ENCODE data around the gene PLA2G6. TPM values are rescaled to one million over a fixed set of nuclear protein-coding genes. Genes with fewer than 3 reads are reported as not detected.

PLA2G6 gene
- total RNA-seq, 6 experiments from 2014 or later, result 8.1 to 32.9 (median 19.8) TPM

DNA sequence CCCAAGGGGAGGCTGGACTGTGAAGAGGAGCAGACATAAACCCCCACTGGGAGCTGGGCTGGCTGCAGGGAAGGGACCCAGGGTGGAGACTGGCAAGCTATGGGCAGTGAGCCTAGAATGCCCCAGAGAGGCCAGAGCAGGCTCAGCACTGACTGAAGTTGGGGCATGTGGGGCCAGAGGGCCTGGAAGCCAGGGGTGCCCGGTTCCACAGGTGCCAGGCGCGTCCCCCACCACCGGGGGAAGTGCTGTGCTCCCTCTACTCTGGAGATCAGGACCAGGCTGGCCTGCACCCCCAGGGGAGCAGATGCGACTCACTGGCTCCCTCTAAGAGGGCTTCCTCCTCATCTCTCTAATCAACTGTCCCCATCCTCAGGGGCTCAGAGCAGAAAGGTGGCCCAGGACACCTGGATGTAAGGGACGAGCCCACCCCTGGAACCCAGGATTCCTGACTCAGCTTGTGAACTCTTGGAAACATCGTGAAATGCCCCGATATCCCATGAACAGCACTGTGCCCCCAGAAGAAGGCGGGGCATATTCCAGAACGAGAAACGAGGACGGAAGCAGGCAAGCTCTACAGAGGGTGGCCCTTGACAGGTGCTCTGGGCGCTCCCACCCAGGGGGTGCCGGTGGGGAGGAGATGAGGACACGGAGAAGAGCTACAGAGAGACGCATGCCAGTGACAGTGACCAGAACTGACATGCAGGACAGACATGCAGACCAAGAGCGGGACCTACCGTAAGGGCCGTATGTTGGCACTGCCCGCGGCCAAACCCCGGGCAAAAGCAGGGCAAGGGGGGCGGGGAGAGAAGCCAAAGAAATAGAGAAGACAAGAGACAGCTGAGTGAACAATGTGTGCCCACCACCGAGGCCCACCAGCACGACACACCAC, 40.5 kb upstream of the PLA2G6 start:
- no peak overlapping the region for H3K27ac ChIP-seq
- H3K4me3 ChIP-seq, result no peak overlapping the region
- intact Hi-C loops (cut with DNase I), result loop anchor here in 1 of 2 donors (10.0 kb wide), 1 partner anchor 57 kb away; no protein-coding TSS in a partner anchor
- DNase-seq, result no peak
- peaks cover 0 to 6% (median 0%) of the 10 kb centered on the region in 4 donors for H3K36me3 ChIP-seq
- no peak for TF ChIP-seq POLR2A (IDR thresholded peaks at IDR 0.05)
- TF ChIP-seq, protein P1, sequence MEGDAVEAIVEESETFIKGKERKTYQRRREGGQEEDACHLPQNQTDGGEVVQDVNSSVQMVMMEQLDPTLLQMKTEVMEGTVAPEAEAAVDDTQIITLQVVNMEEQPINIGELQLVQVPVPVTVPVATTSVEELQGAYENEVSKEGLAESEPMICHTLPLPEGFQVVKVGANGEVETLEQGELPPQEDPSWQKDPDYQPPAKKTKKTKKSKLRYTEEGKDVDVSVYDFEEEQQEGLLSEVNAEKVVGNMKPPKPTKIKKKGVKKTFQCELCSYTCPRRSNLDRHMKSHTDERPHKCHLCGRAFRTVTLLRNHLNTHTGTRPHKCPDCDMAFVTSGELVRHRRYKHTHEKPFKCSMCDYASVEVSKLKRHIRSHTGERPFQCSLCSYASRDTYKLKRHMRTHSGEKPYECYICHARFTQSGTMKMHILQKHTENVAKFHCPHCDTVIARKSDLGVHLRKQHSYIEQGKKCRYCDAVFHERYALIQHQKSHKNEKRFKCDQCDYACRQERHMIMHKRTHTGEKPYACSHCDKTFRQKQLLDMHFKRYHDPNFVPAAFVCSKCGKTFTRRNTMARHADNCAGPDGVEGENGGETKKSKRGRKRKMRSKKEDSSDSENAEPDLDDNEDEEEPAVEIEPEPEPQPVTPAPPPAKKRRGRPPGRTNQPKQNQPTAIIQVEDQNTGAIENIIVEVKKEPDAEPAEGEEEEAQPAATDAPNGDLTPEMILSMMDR (IDR thresholded peaks at IDR 0.05), result no peak
- peaks cover 0 to 14% (median 0%) of the 10 kb centered on the region in 4 donors for H3K4me1 ChIP-seq
- 100% methylated on average over 1 of the region's 25 CpGs for WGBS (ENCODE audit: insufficient coverage, low coverage, low lambda C conversion rate, missing lambda C conversion rate)
- H3K27me3 ChIP-seq, result no peaks in the 10 kb centered on the region
- ATAC-seq, result no peak
- no peaks in the 10 kb centered on the region for H3K9me3 ChIP-seq

DNA sequence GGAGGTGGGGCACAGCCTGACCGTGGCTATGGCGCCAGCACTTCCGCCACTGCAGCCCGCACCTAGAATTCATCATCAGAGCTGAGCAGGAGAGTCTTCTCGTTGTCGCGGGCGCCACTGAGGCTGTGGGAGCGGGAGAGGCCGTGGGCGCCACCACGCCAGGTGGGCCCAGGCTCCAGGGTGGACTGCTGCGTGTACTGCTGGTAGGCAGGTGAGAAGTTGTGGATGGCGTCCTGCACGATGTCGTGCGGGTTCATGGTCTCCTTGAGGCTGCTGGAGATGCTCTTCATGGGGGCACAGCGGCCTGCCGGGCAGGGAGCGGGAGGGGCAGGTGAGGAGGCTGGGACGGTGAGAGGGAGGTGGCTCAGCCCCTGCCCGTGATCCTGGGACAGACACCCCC, 39.8 kb upstream of the PLA2G6 start:
- ATAC-seq (no peak), DNase-seq (no peak)
- Histone ChIP-seq H3K9me3 (no peaks in the 10 kb centered on the region), H3K4me3 (no peak overlapping the region), H3K36me3 (peaks cover 0 to 6% (median 0%) of the 10 kb centered on the region in 4 donors), H3K27me3 (no peaks in the 10 kb centered on the region), H3K27ac (no peak overlapping the region), H3K4me1 (peaks cover 0 to 14% (median 0%) of the 10 kb centered on the region in 4 donors)
- intact Hi-C loops (cut with DNase I), result loop anchor here in 1 of 2 donors (10.0 kb wide), 1 partner anchor 57 kb away; no protein-coding TSS in a partner anchor
- 100% methylated on average over 6 of the region's 22 CpGs for WGBS (ENCODE audit: insufficient coverage, low coverage, low lambda C conversion rate, missing lambda C conversion rate)
- no peak for TF ChIP-seq POLR2A (IDR thresholded peaks at IDR 0.05)
- TF ChIP-seq, protein P1 (IDR thresholded peaks at IDR 0.05), result no peak

DNA sequence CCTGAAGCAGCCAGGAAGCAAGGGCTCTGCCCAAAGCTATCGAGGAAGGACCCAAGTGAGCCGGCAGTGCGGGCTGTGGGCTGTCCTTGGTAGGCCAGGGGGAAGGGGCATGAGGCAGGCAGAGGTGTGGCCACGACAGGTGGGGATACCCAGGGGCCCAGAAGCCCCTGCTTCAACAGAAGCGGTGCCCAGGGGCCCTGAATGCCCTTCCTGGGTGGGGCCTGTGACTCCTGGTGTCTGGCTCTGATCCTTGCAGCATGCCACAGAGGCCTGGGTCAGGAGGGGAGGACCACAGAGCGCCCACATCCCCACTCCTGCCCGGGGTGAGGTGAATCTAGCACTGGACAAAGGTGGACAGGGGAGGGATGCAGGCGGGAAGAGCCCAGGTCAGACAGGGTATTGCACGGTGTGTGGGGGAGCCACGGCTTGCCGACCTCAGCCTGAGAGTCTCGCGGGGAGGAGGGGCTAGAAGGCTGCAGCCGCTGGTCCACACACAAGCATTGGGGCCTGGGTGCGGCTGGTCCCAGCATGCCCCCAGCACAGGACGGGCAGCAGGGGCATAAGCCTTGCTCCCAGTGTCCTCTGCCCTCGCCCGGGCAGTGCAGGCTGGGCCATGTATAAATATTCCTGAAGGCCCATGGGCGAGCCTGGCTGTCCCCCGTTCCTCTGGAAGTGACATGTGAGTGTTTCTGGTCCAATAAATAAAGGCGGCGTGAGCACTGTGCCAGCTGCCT, 39.2 kb upstream of the PLA2G6 start:
- Histone ChIP-seq H3K36me3 (peaks cover 0 to 6% (median 0%) of the 10 kb centered on the region in 4 donors), H3K4me1 (peaks cover 0 to 14% (median 0%) of the 10 kb centered on the region in 4 donors), H3K27me3 (no peaks in the 10 kb centered on the region), H3K27ac (no peak overlapping the region), H3K4me3 (no peak overlapping the region), H3K9me3 (no peaks in the 10 kb centered on the region)
- no peak for ATAC-seq
- no peak for DNase-seq
- WGBS (ENCODE audit: insufficient coverage, low coverage, low lambda C conversion rate, missing lambda C conversion rate), result no CpG with 5 or more reads among the region's 22 CpGs
- intact Hi-C loops (cut with DNase I), result loop anchor here in 1 of 2 donors (10.0 kb wide), 1 partner anchor 56 kb away; no protein-coding TSS in a partner anchor
- TF ChIP-seq, protein P1 (IDR thresholded peaks at IDR 0.05), result no peak
- no peak for TF ChIP-seq POLR2A (IDR thresholded peaks at IDR 0.05)

DNA sequence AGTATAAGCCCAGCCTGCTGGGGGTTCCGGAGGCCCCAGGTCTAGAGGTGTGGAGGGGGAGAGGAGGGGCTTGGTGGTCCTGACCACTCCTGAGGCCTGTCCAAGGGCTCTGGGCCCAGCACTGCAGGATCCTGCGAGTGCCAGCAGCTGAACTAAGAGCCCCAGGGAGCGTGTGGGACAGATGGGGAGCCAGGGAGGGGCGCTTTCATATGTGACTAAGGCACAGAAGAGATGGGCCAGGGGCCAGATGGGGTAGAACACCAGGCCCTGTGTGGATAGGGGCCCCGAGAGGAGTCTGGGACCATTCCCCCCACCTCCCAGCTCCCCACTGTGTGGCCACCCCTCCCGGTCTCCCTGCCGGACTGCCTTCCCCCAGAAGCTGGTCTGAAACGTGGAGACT, 38.5 kb upstream of the PLA2G6 start:
- intact Hi-C loops (cut with DNase I), result loop anchor here in 1 of 2 donors (10.0 kb wide), 1 partner anchor 55 kb away; no protein-coding TSS in a partner anchor
- peak overlapping the region in 1 of 3 donors; percentile 45 for H3K27ac ChIP-seq
- H3K4me3 ChIP-seq, result no peak overlapping the region
- 80% methylated on average over 3 of the region's 8 CpGs for WGBS (ENCODE audit: insufficient coverage, low coverage, low lambda C conversion rate, missing lambda C conversion rate)
- peaks cover 0 to 6% (median 0%) of the 10 kb centered on the region in 4 donors for H3K36me3 ChIP-seq
- no peaks in the 10 kb centered on the region for H3K27me3 ChIP-seq
- ATAC-seq (no peak), DNase-seq (no peak)
- no peaks in the 10 kb centered on the region for H3K9me3 ChIP-seq
- TF ChIP-seq, protein P1 (IDR thresholded peaks at IDR 0.05), result no peak
- no peak for TF ChIP-seq POLR2A (IDR thresholded peaks at IDR 0.05)
- H3K4me1 ChIP-seq, result peaks cover 0 to 14% (median 0%) of the 10 kb centered on the region in 4 donors
